ENCODE measurements around the gene GRIFIN.
A peak's percentile ranks its signal among the peaks of the same experiment; 100 is the strongest.

Gene GRIFIN

GRCh38 chr7:2437136-2437535 lies 39.1 kb downstream of the GRIFIN start:
- DNase-seq (ENCODE audit: low read depth in 2 of 3, low spot score in 2 of 3) = no peak

GRCh38 chr7:2436341-2437104 lies 39.7 kb downstream of the GRIFIN start:
- no peak for DNase-seq (ENCODE audit: low read depth in 2 of 3, low spot score in 2 of 3)

GRCh38 chr7:2435146-2435545 lies 41.1 kb downstream of the GRIFIN start:
- no peak for DNase-seq (ENCODE audit: low read depth in 2 of 3, low spot score in 2 of 3)

GRCh38 chr7:2433713-2434550 lies 42.3 kb downstream of the GRIFIN start:
- DNase-seq (ENCODE audit: low read depth in 2 of 3, low spot score in 2 of 3) = no peak

GRCh38 chr7:2432910-2433712 lies 43.1 kb downstream of the GRIFIN start:
- DNase-seq (ENCODE audit: low read depth in 2 of 3, low spot score in 2 of 3) = no peak

- DNase-seq (ENCODE audit: low read depth in 2 of 3, low spot score in 2 of 3) = peak in 2 of 3 experiments; percentile 27 to 28
These were observed 44.8 kb downstream of the GRIFIN start for GRCh38 chr7:2431260-2431867.

- no peak for DNase-seq (ENCODE audit: low read depth in 2 of 3, low spot score in 2 of 3)
These were observed 50.4 kb downstream of the GRIFIN start for GRCh38 chr7:2425749-2426148.
